GM19395 (cell line): Measurements from ENCODE around the gene MIDN.

Experiments used
- ATAC-seq: cut with Tn5 transposase; IDR thresholded peaks from one replicate; pipeline ENCODE4 v1.9.1; 2021; ENCODE audit warnings: mild to moderate bottlenecking, moderate library complexity; ENCODE audit not compliant: unreplicated experiment

MIDN gene

GRCh38 chr19:1280636-1281568 lies 32.5 kb downstream of the MIDN start:
- ATAC-seq = no peak

- no peak for ATAC-seq
Measured at GRCh38 chr19:1281569-1282287, 33.3 kb downstream of the MIDN start.

GRCh38 chr19:1282588-1283206 lies 34.3 kb downstream of the MIDN start:
- no peak for ATAC-seq

- ATAC-seq = no peak
Measured at GRCh38 chr19:1283207-1283916, 35.0 kb downstream of the MIDN start.

GRCh38 chr19:1283917-1284292 lies 35.5 kb downstream of the MIDN start:
- no peak for ATAC-seq

- ATAC-seq = no peak
Measured at GRCh38 chr19:1284293-1284978, 36.1 kb downstream of the MIDN start.

GRCh38 chr19:1284979-1285736 lies 36.8 kb downstream of the MIDN start:
- no peak for ATAC-seq

GRCh38 chr19:1285737-1286360 lies 37.5 kb downstream of the MIDN start, which contains the start of gene EFNA2:
Gene EFNA2 (plus strand): TSS chr19:1285873. CDS start chr19:1286169, 296 bp downstream.
- no peak for ATAC-seq

GRCh38 chr19:1286487-1287353 lies 38.3 kb downstream of the MIDN start:
- ATAC-seq = no peak

- ATAC-seq = no peak
Measured at GRCh38 chr19:1287354-1288225, 39.2 kb downstream of the MIDN start.

GRCh38 chr19:1288226-1288612 lies 39.8 kb downstream of the MIDN start:
- ATAC-seq = no peak

GRCh38 chr19:1288833-1289685 lies 40.7 kb downstream of the MIDN start:
- ATAC-seq = no peak

GRCh38 chr19:1289686-1290025 lies 41.3 kb downstream of the MIDN start:
- ATAC-seq = no peak

- ATAC-seq = no peak
Measured at GRCh38 chr19:1290196-1290702, 41.9 kb downstream of the MIDN start.

- no peak for ATAC-seq
Measured at GRCh38 chr19:1290703-1291651, 42.6 kb downstream of the MIDN start.
